ENCODE data around the gene TCP10L. TPM values are rescaled to one million over a fixed set of nuclear protein-coding genes. Genes with fewer than 3 reads are reported as not detected.

TCP10L gene
- total and polyA plus RNA-seq, 10 of the 15 experiments (the other 5 are each of a cell fraction or from before 2014, with no cell fraction given), result 0.11 to 0.45 (median 0.19) TPM; not detected in 3

GRCh38 chr21:32533611-32534010, 51.7 kb downstream of the TCP10L start:
- H3K4me3 ChIP-seq, result no peak overlapping the region
- H3K9ac ChIP-seq (ENCODE audit: control insufficient read depth, insufficient read depth, low read length), result no peak overlapping the region
- no peaks in the 10 kb centered on the region for H3K79me2 ChIP-seq (ENCODE audit: control insufficient read depth, insufficient read depth, low read length)
- intact Hi-C loops (cut with micrococcal nuclease; ENCODE audit: unreplicated experiment), result no loop called here
- FAIRE-seq (no peak), DNase-seq (ENCODE audit: low read depth, low spot score) (no peak), ATAC-seq (no peak)
- H3K4me2 ChIP-seq (ENCODE audit: control insufficient read depth, insufficient read depth), result no peak overlapping the region
- no peak overlapping the region for H2AFZ ChIP-seq (ENCODE audit: control insufficient read depth, low read depth, low read length)
- no peak overlapping the region for H3K27ac ChIP-seq (ENCODE audit: control insufficient read depth, insufficient read depth)
- SMC1A ChIA-PET (ENCODE audit: uncharacterized antibody, unreplicated experiment), result no interaction called here
- BruUV-seq (replicated peaks), result no TSS peak
- no peaks in the 10 kb centered on the region for H3K9me3 ChIP-seq (replicated peaks; ENCODE audit: control insufficient read depth, insufficient read depth, low read length)
- CTCF ChIA-PET, result no interaction called here
- no peaks in the 10 kb centered on the region for H3K4me1 ChIP-seq (ENCODE audit: control insufficient read depth, insufficient read depth, low read length)
- no peaks in the 10 kb centered on the region for H3K36me3 ChIP-seq (ENCODE audit: control insufficient read depth in 2 of 2, insufficient read depth in 2 of 2, low read length in 1 of 2)
- POLR2A ChIA-PET, result no interaction called here
- RAD21 ChIA-PET (ENCODE audit: unreplicated experiment), result no interaction called here
- 0 out of 4 replicates have a peak, but pooled peaks cover 0 to 2% of the 10 kb centered on the region in 2 experiments for H3K27me3 ChIP-seq (replicated peaks in 1 of 2; ENCODE audit: control insufficient read depth in 2 of 2, insufficient read depth in 2 of 2, low read length in 1 of 2)
- no peaks in the 10 kb centered on the region for H4K20me1 ChIP-seq (ENCODE audit: control insufficient read depth, insufficient read depth)
- in situ Hi-C loops (cut with MboI), result no loop called here
- 56% methylated on average over 7 of the region's 7 CpGs for WGBS (ENCODE audit: insufficient coverage, insufficient replicate concordance, low lambda C conversion rate, missing lambda C conversion rate)
- TF ChIP-seq POLR2A (IDR thresholded peaks at IDR 0.05; ENCODE audit: low read depth, low read length) (no peak), TARDBP (IDR thresholded peaks at IDR 0.05; ENCODE audit: borderline replicate concordance) (no peak), CBX3 (IDR thresholded peaks at IDR 0.05; ENCODE audit: borderline replicate concordance, low read depth) (no peak), ZZZ3 (IDR thresholded peaks at IDR 0.05; ENCODE audit: control insufficient read depth, insufficient read length, low read depth) (no peak), IKZF2 (IDR thresholded peaks at IDR 0.05) (no peak), ZNF274 (IDR thresholded peaks at IDR 0.05; ENCODE audit: insufficient read depth, insufficient read length) (no peak), ZNF217 (IDR thresholded peaks at IDR 0.05) (no peak), SMAD1 (IDR thresholded peaks at IDR 0.05; ENCODE audit: low read depth, partially characterized antibody) (no peak), EP300 (IDR thresholded peaks at IDR 0.05; ENCODE audit: borderline replicate concordance in 1 of 2, control insufficient read depth in 1 of 2, low read depth in 2 of 2, low read length in 2 of 2) (no peak), MEF2A (IDR thresholded peaks at IDR 0.05; ENCODE audit: insufficient read depth, low read depth, low read length) (no peak), NBN (IDR thresholded peaks at IDR 0.05) (no peak), PML (IDR thresholded peaks at IDR 0.05; ENCODE audit: low read length) (no peak), CREM (IDR thresholded peaks at IDR 0.05; ENCODE audit: low read depth) (no peak), POLR2AphosphoS2 (IDR thresholded peaks at IDR 0.05; ENCODE audit: low read depth, low read length) (no peak), NFYB (IDR thresholded peaks at IDR 0.05; ENCODE audit: insufficient read depth, low read depth, low read length) (no peak)
- TF ChIP-seq, protein P1, sequence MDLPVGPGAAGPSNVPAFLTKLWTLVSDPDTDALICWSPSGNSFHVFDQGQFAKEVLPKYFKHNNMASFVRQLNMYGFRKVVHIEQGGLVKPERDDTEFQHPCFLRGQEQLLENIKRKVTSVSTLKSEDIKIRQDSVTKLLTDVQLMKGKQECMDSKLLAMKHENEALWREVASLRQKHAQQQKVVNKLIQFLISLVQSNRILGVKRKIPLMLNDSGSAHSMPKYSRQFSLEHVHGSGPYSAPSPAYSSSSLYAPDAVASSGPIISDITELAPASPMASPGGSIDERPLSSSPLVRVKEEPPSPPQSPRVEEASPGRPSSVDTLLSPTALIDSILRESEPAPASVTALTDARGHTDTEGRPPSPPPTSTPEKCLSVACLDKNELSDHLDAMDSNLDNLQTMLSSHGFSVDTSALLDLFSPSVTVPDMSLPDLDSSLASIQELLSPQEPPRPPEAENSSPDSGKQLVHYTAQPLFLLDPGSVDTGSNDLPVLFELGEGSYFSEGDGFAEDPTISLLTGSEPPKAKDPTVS (IDR thresholded peaks at IDR 0.05; ENCODE audit: low read depth, low read length), result no peak
- TF ChIP-seq, protein P2, sequence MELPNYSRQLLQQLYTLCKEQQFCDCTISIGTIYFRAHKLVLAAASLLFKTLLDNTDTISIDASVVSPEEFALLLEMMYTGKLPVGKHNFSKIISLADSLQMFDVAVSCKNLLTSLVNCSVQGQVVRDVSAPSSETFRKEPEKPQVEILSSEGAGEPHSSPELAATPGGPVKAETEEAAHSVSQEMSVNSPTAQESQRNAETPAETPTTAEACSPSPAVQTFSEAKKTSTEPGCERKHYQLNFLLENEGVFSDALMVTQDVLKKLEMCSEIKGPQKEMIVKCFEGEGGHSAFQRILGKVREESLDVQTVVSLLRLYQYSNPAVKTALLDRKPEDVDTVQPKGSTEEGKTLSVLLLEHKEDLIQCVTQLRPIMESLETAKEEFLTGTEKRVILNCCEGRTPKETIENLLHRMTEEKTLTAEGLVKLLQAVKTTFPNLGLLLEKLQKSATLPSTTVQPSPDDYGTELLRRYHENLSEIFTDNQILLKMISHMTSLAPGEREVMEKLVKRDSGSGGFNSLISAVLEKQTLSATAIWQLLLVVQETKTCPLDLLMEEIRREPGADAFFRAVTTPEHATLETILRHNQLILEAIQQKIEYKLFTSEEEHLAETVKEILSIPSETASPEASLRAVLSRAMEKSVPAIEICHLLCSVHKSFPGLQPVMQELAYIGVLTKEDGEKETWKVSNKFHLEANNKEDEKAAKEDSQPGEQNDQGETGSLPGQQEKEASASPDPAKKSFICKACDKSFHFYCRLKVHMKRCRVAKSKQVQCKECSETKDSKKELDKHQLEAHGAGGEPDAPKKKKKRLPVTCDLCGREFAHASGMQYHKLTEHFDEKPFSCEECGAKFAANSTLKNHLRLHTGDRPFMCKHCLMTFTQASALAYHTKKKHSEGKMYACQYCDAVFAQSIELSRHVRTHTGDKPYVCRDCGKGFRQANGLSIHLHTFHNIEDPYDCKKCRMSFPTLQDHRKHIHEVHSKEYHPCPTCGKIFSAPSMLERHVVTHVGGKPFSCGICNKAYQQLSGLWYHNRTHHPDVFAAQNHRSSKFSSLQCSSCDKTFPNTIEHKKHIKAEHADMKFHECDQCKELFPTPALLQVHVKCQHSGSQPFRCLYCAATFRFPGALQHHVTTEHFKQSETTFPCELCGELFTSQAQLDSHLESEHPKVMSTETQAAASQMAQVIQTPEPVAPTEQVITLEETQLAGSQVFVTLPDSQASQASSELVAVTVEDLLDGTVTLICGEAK (IDR thresholded peaks at IDR 0.05; ENCODE audit: borderline replicate concordance), result no peak
- TF ChIP-seq, protein P3, sequence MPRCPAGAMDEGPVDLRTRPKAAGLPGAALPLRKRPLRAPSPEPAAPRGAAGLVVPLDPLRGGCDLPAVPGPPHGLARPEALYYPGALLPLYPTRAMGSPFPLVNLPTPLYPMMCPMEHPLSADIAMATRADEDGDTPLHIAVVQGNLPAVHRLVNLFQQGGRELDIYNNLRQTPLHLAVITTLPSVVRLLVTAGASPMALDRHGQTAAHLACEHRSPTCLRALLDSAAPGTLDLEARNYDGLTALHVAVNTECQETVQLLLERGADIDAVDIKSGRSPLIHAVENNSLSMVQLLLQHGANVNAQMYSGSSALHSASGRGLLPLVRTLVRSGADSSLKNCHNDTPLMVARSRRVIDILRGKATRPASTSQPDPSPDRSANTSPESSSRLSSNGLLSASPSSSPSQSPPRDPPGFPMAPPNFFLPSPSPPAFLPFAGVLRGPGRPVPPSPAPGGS (IDR thresholded peaks at IDR 0.05; ENCODE audit: borderline replicate concordance, insufficient read depth, low read depth, low read length, poor library complexity, severe bottlenecking), result no peak
